ENCODE data around the gene KPRP.

- TF ChIP-seq, protein P1, sequence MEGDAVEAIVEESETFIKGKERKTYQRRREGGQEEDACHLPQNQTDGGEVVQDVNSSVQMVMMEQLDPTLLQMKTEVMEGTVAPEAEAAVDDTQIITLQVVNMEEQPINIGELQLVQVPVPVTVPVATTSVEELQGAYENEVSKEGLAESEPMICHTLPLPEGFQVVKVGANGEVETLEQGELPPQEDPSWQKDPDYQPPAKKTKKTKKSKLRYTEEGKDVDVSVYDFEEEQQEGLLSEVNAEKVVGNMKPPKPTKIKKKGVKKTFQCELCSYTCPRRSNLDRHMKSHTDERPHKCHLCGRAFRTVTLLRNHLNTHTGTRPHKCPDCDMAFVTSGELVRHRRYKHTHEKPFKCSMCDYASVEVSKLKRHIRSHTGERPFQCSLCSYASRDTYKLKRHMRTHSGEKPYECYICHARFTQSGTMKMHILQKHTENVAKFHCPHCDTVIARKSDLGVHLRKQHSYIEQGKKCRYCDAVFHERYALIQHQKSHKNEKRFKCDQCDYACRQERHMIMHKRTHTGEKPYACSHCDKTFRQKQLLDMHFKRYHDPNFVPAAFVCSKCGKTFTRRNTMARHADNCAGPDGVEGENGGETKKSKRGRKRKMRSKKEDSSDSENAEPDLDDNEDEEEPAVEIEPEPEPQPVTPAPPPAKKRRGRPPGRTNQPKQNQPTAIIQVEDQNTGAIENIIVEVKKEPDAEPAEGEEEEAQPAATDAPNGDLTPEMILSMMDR (optimal IDR thresholded peaks at IDR 0.05 in 1 of 3, IDR thresholded peaks at IDR 0.05 in 1 of 3, conservative IDR thresholded peaks at IDR 0.05 in 1 of 3; ENCODE audit: extremely low read depth in 1 of 3, insufficient read depth in 2 of 3, low read length in 3 of 3) = no peak
- no peak for TF ChIP-seq EZH2 (IDR thresholded peaks at IDR 0.05; ENCODE audit: low read length)
Measured at GRCh38 chr1:152753586-152753985, 4.2 kb upstream of the KPRP start.

Data from keratinocyte (primary cell).